GM23338 (cell line): Measurements from ENCODE around the gene WDR20. TPM values are rescaled to one million over a fixed set of nuclear protein-coding genes. Genes with fewer than 3 reads are reported as not detected.

ENCODE experiments used
- ATAC-seq: fragments of 200-7000 bp; cut with Tn5 transposase; 3 replicates; pipeline ENCODE4 v1.9.1; 2020
- DNase-seq: peaks from one replicate; pipeline ENCODE4 v3.0.0-alpha.2; 2015; ENCODE audit warnings: low spot score
- H2AFZ ChIP-seq: fragments of 200-600 bp; sonication (generic); 2 replicates; pipeline ENCODE4 v1.8.0; 2016; ENCODE audit warnings: antibody characterized with exemption, mild to moderate bottlenecking, moderate library complexity
- H3F3A ChIP-seq: fragments of 200-600 bp; sonication (generic); replicated peaks from 2 replicates; pipeline ENCODE4 v1.8.0; 2017; ENCODE audit warnings: antibody characterized with exemption, mixed run types, low read depth
- H3K27ac ChIP-seq: fragments of 200-600 bp; sonication (generic); 2 replicates; pipeline ENCODE4 v1.6.1; 2016; ENCODE audit warnings: low read depth
- H3K27me3 ChIP-seq: fragments of 200-600 bp; sonication (generic); 2 replicates; pipeline ENCODE4 v1.8.0; 2016; ENCODE audit warnings: mild to moderate bottlenecking, mixed run types, moderate library complexity; ENCODE audit not compliant: insufficient read depth
- H3K36me3 ChIP-seq: fragments of 200-600 bp; sonication (generic); 2 replicates; pipeline ENCODE4 v1.8.0; 2016; ENCODE audit warnings: mild to moderate bottlenecking; ENCODE audit not compliant: insufficient read depth
- H3K4me1 ChIP-seq: fragments of 200-600 bp; sonication (generic); 2 replicates; pipeline ENCODE4 v1.8.0; 2016; ENCODE audit warnings: mild to moderate bottlenecking, moderate library complexity; ENCODE audit not compliant: insufficient read depth
- H3K4me2 ChIP-seq: fragments of 200-600 bp; sonication (generic); 2 replicates; pipeline ENCODE4 v1.7.1; 2017; ENCODE audit warnings: mixed run types
- H3K4me3 ChIP-seq: fragments of 200-600 bp; sonication (generic); 2 replicates; pipeline ENCODE4 v1.6.1; 2016; ENCODE audit warnings: mixed run types
- H3K79me2 ChIP-seq: fragments of 200-600 bp; sonication (generic); replicated peaks from 2 replicates; pipeline ENCODE4 v1.8.0; 2017; ENCODE audit warnings: mild to moderate bottlenecking; ENCODE audit not compliant: insufficient read depth
- H3K9me2 ChIP-seq: fragments of 200-600 bp; sonication (generic); 2 replicates; pipeline ENCODE4 v1.8.0; 2017; ENCODE audit not compliant: insufficient read depth
- H4K20me1 ChIP-seq: fragments of 200-600 bp; sonication (generic); replicated peaks from 2 replicates; pipeline ENCODE4 v1.8.0; 2017; ENCODE audit warnings: mild to moderate bottlenecking; ENCODE audit not compliant: insufficient read depth
- H3K27ac Mint-ChIP-seq: 2 replicates; pipeline ENCODE4 v1.8.0; 2020; ENCODE audit warnings: inconsistent platforms, mild to moderate bottlenecking, moderate library complexity, mixed read lengths
- H3K27me3 Mint-ChIP-seq: 3 replicates; pipeline ENCODE4 v1.8.0; 2022; ENCODE audit warnings: low read depth, mild to moderate bottlenecking, moderate library complexity, mixed read lengths, inconsistent platforms; ENCODE audit not compliant: insufficient read depth, poor library complexity
- H3K36me3 Mint-ChIP-seq: 3 replicates; pipeline ENCODE4 v1.8.0; 2021; ENCODE audit warnings: low read depth, mild to moderate bottlenecking, inconsistent platforms, moderate library complexity, mixed read lengths
- H3K4me1 Mint-ChIP-seq: 3 replicates; pipeline ENCODE4 v1.8.0; 2020; ENCODE audit warnings: mild to moderate bottlenecking, inconsistent platforms, mixed read lengths
- H3K4me3 Mint-ChIP-seq: 3 replicates; pipeline ENCODE4 v1.8.0; 2021; ENCODE audit warnings: moderate library complexity, mild to moderate bottlenecking, inconsistent platforms, mixed read lengths
- H3K9me3 Mint-ChIP-seq: 3 replicates; pipeline ENCODE4 v1.8.0; 2020; ENCODE audit warnings: moderate library complexity, mild to moderate bottlenecking, inconsistent platforms, mixed read lengths
- CREB1 ChIP-seq: fragments of 250-450 bp; sonication (Bioruptor Pico); IDR thresholded peaks from 2 replicates; pipeline ENCODE4 v1.5.0; 2020; ENCODE audit warnings: low read depth, mild to moderate bottlenecking, moderate library complexity
- EZH2 ChIP-seq: fragments of 200-600 bp; sonication (generic); IDR thresholded peaks from one replicate; pipeline ENCODE4 v1.8.0; 2017; ENCODE audit warnings: antibody characterized with exemption, mild to moderate bottlenecking, low read depth; ENCODE audit not compliant: unreplicated experiment
- EZH2phosphoT487 ChIP-seq: fragments of 200-600 bp; sonication (generic); IDR thresholded peaks from one replicate; pipeline ENCODE4 v1.8.1; 2018; ENCODE audit warnings: antibody characterized with exemption; ENCODE audit not compliant: unreplicated experiment
- JUNB ChIP-seq: IDR thresholded peaks from one replicate; pipeline ENCODE4 v1.6.1; 2016; ENCODE audit warnings: antibody characterized with exemption; ENCODE audit not compliant: unreplicated experiment
- NANOG ChIP-seq: IDR thresholded peaks from 2 replicates; pipeline ENCODE4 v1.6.1; 2016; ENCODE audit warnings: antibody characterized with exemption, borderline replicate concordance
- POLR2AphosphoS5 ChIP-seq: IDR thresholded peaks from 2 replicates; pipeline ENCODE4 v1.6.1; 2016; ENCODE audit warnings: antibody characterized with exemption, low read depth
- ZNF114 ChIP-seq: fragments of 250-450 bp; sonication (Bioruptor Pico); IDR thresholded peaks from 2 replicates; pipeline ENCODE4 v1.5.0; 2020; ENCODE audit warnings: mild to moderate bottlenecking, moderate library complexity
- ZNF331 ChIP-seq: fragments of 250-450 bp; sonication (Bioruptor Pico); IDR thresholded peaks from 2 replicates; pipeline ENCODE4 v1.5.0; 2020; ENCODE audit warnings: low read depth, mild to moderate bottlenecking, moderate library complexity
- polyA plus RNA-seq: library from polyadenylated mRNA; unstranded; fragments of >200 nt; fragmentation: Nextera tagmentation; extraction: Ambion mirVana; gene quantifications from 2 replicates; pipeline ENCODE4 v1.2.1, GENCODE V29; 2016
- total RNA-seq: library from RNA; depleted of rRNA; stranded (reverse); fragments of >200 nt; shearing (Covaris generic); gene quantifications from 2 replicates; pipeline ENCODE4 v1.2.3, GENCODE V29; 2014
- TF ChIP-seq, protein P1 (sequence below): IDR thresholded peaks from one replicate; pipeline ENCODE4 v1.6.1; 2018; ENCODE audit warnings: antibody characterized with exemption; ENCODE audit not compliant: unreplicated experiment
- TF ChIP-seq, protein P2 (sequence below): IDR thresholded peaks from 2 replicates; pipeline ENCODE4 v1.6.1; 2016; ENCODE audit warnings: antibody characterized with exemption
- TF ChIP-seq, protein P3 (sequence below), 2 experiments: fragments of 200-600 bp in 1 of 2; sonication (generic) in 1 of 2; conservative IDR thresholded peaks; 2 replicates each; pipeline versions ENCODE4 v1.5.1 to v1.6.1; 2016 to 2017; ENCODE audit warnings: antibody characterized with exemption in 2 of 2, low read depth in 2 of 2, mild to moderate bottlenecking in 2 of 2, moderate library complexity in 1 of 2

WDR20 gene
- total and polyA plus RNA-seq, 2 experiments from 2014 or later, result 17.9 to 21.0 TPM

DNA sequence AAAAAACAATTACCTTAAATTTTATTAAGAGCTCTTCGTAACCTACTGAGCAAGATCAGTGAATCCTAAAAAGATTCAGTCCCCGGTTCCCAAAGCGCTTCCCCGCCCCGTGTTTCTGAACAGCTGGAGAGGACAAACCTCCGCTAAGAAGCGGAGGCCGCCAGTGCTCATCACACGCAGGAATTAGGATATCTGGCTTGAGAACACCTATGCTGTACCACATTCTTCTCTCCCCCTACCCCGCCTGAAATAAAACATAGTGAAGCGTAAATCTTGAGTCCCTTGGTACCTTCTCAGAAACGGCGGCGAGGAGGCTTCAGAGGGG, 774 bp upstream of the WDR20 start:
- Histone ChIP-seq H3K79me2 (peaks cover 65% of the 10 kb centered on the region), H4K20me1 (peaks cover 17% of the 10 kb centered on the region), H3K9me2 (no peaks in the 10 kb centered on the region), H3K4me3 (peak overlapping the region; percentile 65), H3K27me3 (no peaks in the 10 kb centered on the region), H3K27ac (peak overlapping the region; percentile 82), H3K36me3 (no peaks in the 10 kb centered on the region), H2AFZ (peak overlapping the region; percentile 39), H3K4me1 (peaks cover 29% of the 10 kb centered on the region), H3F3A (peaks cover 6% of the 10 kb centered on the region; the same call in 1 of the 2 replicates), H3K4me2 (peak overlapping the region; percentile 89)
- peak overlapping the region; percentile 89 for H3K27ac Mint-ChIP-seq
- H3K36me3 Mint-ChIP-seq, result peaks cover 14% of the 10 kb centered on the region
- DNase-seq (no peak), ATAC-seq (no peak)
- H3K9me3 Mint-ChIP-seq, result no peaks in the 10 kb centered on the region
- TF ChIP-seq, protein P1, sequence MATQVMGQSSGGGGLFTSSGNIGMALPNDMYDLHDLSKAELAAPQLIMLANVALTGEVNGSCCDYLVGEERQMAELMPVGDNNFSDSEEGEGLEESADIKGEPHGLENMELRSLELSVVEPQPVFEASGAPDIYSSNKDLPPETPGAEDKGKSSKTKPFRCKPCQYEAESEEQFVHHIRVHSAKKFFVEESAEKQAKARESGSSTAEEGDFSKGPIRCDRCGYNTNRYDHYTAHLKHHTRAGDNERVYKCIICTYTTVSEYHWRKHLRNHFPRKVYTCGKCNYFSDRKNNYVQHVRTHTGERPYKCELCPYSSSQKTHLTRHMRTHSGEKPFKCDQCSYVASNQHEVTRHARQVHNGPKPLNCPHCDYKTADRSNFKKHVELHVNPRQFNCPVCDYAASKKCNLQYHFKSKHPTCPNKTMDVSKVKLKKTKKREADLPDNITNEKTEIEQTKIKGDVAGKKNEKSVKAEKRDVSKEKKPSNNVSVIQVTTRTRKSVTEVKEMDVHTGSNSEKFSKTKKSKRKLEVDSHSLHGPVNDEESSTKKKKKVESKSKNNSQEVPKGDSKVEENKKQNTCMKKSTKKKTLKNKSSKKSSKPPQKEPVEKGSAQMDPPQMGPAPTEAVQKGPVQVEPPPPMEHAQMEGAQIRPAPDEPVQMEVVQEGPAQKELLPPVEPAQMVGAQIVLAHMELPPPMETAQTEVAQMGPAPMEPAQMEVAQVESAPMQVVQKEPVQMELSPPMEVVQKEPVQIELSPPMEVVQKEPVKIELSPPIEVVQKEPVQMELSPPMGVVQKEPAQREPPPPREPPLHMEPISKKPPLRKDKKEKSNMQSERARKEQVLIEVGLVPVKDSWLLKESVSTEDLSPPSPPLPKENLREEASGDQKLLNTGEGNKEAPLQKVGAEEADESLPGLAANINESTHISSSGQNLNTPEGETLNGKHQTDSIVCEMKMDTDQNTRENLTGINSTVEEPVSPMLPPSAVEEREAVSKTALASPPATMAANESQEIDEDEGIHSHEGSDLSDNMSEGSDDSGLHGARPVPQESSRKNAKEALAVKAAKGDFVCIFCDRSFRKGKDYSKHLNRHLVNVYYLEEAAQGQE, result no peak
- no peak for TF ChIP-seq EZH2
- TF ChIP-seq, protein P2, sequence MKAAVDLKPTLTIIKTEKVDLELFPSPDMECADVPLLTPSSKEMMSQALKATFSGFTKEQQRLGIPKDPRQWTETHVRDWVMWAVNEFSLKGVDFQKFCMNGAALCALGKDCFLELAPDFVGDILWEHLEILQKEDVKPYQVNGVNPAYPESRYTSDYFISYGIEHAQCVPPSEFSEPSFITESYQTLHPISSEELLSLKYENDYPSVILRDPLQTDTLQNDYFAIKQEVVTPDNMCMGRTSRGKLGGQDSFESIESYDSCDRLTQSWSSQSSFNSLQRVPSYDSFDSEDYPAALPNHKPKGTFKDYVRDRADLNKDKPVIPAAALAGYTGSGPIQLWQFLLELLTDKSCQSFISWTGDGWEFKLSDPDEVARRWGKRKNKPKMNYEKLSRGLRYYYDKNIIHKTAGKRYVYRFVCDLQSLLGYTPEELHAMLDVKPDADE, result no peak
- TF ChIP-seq ZNF114 (CRISPR knock-in tag), result no peak
- TF ChIP-seq, protein P3, sequence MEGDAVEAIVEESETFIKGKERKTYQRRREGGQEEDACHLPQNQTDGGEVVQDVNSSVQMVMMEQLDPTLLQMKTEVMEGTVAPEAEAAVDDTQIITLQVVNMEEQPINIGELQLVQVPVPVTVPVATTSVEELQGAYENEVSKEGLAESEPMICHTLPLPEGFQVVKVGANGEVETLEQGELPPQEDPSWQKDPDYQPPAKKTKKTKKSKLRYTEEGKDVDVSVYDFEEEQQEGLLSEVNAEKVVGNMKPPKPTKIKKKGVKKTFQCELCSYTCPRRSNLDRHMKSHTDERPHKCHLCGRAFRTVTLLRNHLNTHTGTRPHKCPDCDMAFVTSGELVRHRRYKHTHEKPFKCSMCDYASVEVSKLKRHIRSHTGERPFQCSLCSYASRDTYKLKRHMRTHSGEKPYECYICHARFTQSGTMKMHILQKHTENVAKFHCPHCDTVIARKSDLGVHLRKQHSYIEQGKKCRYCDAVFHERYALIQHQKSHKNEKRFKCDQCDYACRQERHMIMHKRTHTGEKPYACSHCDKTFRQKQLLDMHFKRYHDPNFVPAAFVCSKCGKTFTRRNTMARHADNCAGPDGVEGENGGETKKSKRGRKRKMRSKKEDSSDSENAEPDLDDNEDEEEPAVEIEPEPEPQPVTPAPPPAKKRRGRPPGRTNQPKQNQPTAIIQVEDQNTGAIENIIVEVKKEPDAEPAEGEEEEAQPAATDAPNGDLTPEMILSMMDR (conservative IDR thresholded peaks at IDR 0.05; ENCODE audit: low read depth in 2 of 2), result no peak
- peaks cover 26% of the 10 kb centered on the region for H3K4me1 Mint-ChIP-seq
- peak overlapping the region; percentile 95 for H3K4me3 Mint-ChIP-seq
- peaks cover 10% of the 10 kb centered on the region for H3K27me3 Mint-ChIP-seq

DNA sequence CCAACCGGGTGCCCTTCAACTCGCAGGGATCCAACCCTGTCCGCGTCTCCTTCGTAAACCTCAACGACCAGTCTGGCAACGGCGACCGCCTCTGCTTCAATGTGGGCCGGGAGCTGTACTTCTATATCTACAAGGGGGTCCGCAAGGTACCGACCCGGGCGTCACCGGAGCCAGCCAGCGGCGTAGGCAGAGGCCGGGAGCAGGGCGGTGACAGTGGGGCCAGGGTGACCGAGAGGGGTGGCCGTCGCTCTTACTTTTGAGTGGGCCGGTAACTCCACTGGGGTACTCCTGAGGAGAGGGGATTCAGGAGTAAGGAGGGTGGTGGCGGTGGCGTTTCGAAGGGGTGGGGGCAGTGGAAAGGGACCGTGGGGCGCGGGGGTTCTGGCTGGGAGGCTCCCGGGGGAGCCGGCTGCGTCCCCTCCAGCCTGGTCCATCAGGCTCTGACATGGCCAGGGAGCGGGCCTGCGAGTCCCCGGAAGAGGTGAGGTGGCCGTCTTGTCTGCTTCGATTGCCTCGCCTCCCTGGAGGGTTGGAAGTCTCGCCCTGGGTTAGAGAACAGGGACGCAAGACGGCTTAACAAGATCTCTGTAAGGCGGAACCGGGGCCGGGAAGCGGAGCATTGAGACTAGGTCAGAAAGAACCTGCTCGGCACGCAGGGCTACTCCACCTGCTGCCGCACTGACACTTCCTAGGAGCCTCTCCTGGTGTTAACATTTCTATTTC, 491 bp downstream of the WDR20 start:
- Histone ChIP-seq H3K36me3 (no peaks in the 10 kb centered on the region), H2AFZ (no peak overlapping the region), H3F3A (peaks cover 6% of the 10 kb centered on the region; the same call in 1 of the 2 replicates), H3K27me3 (no peaks in the 10 kb centered on the region), H3K27ac (peak overlapping the region; percentile 86; the same call in 1 of the 2 replicates), H3K4me3 (peak overlapping the region; percentile 65), H3K4me2 (peak overlapping the region; percentile 99), H3K79me2 (peaks cover 78% of the 10 kb centered on the region), H3K4me1 (peaks cover 29% of the 10 kb centered on the region), H4K20me1 (peaks cover 17% of the 10 kb centered on the region), H3K9me2 (no peaks in the 10 kb centered on the region)
- Mint-ChIP-seq H3K36me3 (peaks cover 2% of the 10 kb centered on the region), H3K4me3 (peak overlapping the region; percentile 95), H3K9me3 (no peaks in the 10 kb centered on the region), H3K27me3 (peaks cover 10% of the 10 kb centered on the region), H3K4me1 (peaks cover 26% of the 10 kb centered on the region), H3K27ac (peak overlapping the region; percentile 96)
- peak; percentile 43 for DNase-seq
- ATAC-seq, result peak; percentile 15
- TF ChIP-seq, protein P1, result no peak
- TF ChIP-seq EZH2, result no peak
- no peak for TF ChIP-seq NANOG
- TF ChIP-seq CREB1 (CRISPR knock-in tag), result no peak
- TF ChIP-seq ZNF114 (CRISPR knock-in tag), result no peak
- no peak for TF ChIP-seq EZH2phosphoT487
- no peak for TF ChIP-seq JUNB
- TF ChIP-seq, protein P2, result no peak
- no peak for TF ChIP-seq ZNF331 (CRISPR knock-in tag)
- TF ChIP-seq POLR2AphosphoS5, result no peak
